ENCODE data around the gene BTBD6.

Gene BTBD6

GRCh38 chr14:105240811-105241576 is 7.3 kb upstream of the BTBD6 start:
- no peak for DNase-seq

DNA sequence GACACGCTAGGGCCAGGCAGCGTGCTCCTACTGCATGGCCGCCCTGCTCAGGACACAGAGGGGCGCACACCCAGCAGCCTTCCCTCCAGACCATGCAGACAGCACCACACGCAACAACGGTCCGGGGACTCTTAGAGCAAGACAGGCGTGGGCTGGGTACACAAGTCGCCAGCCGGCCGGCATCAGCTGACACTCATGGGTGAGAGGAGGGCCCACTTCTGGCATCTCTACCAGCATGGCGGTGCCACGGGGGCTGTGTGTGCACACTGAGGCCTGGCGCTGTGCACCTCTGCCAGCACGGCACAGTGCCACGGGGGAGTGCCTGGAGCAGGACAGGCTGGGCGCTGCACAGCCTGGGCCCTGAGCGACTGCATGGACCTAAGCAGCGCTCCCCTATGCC is 6.7 kb upstream of the BTBD6 start:
- no peak for DNase-seq

DNA sequence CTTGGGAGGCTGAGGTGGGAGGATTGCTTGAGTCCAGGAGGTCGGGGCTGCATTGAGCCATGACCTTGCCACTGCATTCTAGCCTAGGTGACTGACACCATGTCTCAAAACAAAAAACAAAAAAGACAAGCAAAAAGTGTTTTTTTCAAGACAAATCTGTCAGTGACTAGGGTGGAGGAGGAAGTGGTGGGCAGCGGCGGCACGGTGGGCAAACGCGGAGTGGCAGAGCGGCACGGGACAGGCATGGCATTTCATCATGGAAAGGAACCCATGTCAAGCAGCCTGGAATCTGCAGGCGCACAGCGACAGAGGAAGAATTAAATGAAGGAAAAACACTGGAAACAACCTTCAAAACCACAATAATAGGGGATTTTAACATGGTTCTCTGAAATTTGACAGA is 4.0 kb upstream of the BTBD6 start:
- no peak for DNase-seq

- DNase-seq = no peak
Measured at GRCh38 chr14:105247026-105247425, 1.3 kb upstream of the BTBD6 start.

DNA sequence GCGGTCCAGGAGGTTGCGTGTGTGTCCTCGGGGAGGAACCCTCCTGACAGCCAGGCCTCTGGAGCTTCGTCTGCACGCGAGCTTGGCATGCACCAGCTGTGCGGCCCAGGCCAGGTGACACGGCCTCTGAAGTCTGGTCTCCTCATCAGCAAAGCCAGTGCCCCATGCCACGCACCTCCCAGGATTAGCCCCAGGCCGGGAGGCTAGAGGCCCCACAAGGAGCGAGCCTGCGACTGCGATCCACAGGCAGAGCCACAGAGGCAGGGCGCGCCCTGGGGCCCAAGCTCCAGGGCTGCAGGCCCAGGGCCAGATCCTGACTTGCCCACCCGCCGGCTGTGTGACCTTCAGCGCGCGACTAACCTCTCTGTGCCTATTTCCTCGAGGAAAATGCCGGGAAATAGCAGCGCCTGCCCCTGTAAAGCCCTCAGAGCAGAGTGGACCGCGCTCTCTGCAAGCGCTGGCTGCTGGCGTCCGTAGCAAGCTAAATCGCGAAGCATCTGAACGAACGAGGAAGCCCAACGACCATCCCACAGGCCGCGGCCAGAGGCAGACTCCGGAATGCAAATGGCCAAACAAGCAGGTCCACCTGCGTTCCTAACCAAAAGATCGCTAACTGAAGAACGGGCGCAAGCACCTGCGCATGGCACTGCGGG is 492 bp upstream of the BTBD6 start:
- DNase-seq = no peak

GRCh38 chr14:105249182-105250007 is 1.1 kb downstream of the BTBD6 start:
- peak; percentile 18 for DNase-seq

DNA sequence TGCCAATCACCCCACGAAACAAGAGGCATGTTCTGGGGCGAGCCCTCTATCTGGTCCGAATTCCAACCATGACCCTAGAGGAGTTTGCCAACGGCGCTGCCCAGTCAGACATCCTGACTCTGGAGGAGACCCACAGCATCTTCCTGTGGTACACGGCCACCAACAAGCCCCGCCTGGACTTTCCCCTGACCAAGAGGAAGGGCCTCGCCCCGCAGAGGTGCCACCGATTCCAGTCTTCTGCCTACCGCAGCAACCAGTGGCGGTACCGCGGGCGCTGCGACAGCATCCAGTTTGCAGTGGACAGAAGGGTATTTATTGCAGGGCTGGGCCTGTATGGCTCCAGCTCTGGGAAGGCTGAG is 1.7 kb downstream of the BTBD6 start:
- no peak for DNase-seq

DNA sequence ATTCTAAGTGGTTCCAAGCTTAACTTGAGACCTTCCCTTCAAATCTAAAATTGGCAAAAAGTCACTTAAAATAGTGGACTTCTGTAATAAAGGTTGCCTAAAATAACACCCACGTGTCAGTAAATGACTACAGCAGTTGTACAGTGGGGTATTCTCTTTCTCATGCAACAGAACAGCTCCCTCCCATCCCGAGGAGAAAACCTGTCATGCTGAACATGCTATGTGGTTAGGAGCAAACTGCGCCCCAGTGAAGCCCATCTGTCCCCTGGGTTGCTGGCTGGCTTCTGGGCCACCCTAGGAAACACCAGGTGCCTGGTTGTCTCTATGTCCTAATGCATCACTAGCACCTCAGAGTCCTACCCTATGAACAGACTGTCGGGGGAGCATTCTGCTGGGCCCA is 2.7 kb downstream of the BTBD6 start:
- DNase-seq = no peak

- no peak for DNase-seq
Measured at GRCh38 chr14:105251920-105252319, 3.6 kb downstream of the BTBD6 start.

GRCh38 chr14:105252552-105253328 is 4.4 kb downstream of the BTBD6 start:
- DNase-seq = no peak

DNA sequence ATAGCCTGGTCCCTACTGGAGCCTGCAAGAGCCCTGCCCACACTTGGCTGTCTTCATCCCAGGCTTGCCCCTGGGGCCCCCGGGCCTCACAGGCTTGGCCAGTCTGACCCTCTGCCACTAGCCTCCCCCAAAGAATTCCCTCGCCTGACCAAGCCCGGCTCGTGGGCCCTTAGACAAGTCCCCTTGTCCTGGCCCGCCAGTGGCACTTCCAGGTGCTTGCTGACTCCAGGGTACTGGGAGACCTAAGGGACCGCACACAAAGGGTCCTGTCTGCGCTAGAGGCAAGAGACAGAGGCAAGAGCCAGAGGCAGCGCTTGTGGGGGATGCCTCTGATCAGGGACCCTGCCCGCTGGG is 5.0 kb downstream of the BTBD6 start:
- DNase-seq = no peak

- peak; percentile 14 for DNase-seq
Measured at GRCh38 chr14:105255021-105255507, 6.7 kb downstream of the BTBD6 start.

DNA sequence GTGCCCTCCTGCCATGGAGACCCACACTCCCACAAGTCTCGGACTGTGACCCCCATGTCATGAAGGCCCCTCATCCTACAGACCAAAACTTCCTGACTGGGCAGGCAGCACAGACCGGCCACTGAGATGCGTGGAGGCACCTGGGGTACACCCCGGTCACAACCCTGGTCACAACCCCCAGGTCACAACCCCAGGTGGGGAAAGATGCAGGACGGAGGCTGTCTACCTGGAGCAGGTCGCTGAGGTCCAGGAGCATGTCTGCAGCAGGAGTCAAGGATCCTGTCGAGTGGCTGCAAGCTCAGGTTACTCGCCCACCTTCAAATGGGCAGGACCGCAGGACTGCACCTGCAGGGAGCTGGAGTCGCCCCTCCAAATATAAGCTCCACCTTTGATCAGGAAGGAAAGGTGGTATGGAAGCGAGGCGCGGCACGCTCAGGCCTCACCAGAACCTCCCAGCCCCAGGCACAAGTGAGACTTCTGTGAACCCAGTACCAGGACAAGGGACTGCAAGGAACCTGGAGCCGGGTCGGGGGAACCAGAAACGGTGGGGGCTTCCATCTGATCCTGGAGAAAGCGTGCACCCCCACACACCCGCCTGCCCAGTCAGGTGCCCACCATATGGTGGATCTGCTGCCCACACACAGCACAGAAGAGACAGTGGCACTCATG is 8.1 kb downstream of the BTBD6 start:
- no peak for DNase-seq

GRCh38 chr14:105257464-105257863 is 9.1 kb downstream of the BTBD6 start:
- no peak for DNase-seq

GRCh38 chr14:105258846-105259245 is 10.5 kb downstream of the BTBD6 start:
- DNase-seq = no peak

GRCh38 chr14:105260959-105261358 is 12.6 kb downstream of the BTBD6 start:
- no peak for DNase-seq

- DNase-seq = no peak
Measured at GRCh38 chr14:105261781-105262180, 13.4 kb downstream of the BTBD6 start.

DNA sequence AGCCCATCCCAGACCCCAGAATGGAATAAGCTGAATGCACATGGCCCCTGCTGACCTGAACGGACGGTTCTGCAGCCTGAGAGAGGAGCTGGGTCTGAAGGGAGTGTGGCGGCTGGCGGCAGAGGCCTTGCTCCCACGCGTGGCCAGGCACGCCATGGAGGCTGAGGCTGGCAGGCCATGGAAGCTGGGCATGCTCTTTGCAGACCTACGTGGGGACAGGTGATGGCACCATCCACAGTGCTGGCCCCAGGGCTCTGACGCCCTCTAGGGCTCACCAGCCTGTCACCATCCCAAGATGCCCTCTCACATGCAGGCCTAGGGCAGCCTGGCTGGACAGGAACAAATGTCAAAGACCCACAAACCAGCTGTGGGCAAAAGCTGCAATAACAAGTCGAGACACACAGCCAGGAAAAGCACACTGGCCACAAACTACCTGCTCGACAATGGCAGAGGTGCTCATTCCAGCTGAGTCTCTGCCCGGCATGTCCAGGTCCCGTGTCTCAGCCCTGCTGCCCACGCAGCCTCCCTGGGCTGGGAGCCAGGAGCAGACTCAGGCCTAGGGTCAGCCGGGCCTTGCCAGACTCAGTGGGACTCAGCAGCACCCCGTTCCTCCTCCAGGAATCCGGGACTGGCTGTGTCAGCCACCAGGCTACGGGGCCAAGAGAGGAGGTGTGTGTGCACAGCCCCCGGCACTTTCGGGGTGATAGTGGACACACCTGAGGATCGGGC is 19.7 kb downstream of the BTBD6 start:
- no peak for DNase-seq

GRCh38 chr14:105268736-105269354 is 20.5 kb downstream of the BTBD6 start:
- no peak for DNase-seq

GRCh38 chr14:105269405-105269804 is 21.1 kb downstream of the BTBD6 start:
- no peak for DNase-seq

Measured in fibroblast of skin of abdomen (primary cell).